Heart left ventricle (tissue), 16 donors: ENCODE results near the gene TRIP12. TPM values are rescaled to one million over a fixed set of nuclear protein-coding genes. Genes with fewer than 3 reads are reported as not detected.

Experiments
- ATAC-seq, 4 donors: fragments of 200-7000 bp; cut with Tn5 transposase; one replicate each; pipeline ENCODE4 v1.9.1; 2020 to 2022; ENCODE audit warnings: moderate library complexity in 4 of 4, mild to moderate bottlenecking in 3 of 4, moderate number of reproducible peaks in 1 of 4
- DNase-seq, 5 donors: peaks; one replicate each; pipeline ENCODE4 v3.0.0-alpha.2; 2020
- H3K27ac ChIP-seq, 12 donors: fragments of 200-600 bp; sonication (generic) in 4 of 12; one replicate each; pipeline versions ENCODE4 v1.5.0 to v1.8.0; 2016 to 2022; ENCODE audit warnings: mild to moderate bottlenecking in 2 of 12
- H3K27me3 ChIP-seq, 9 donors: fragments of 200-600 bp; sonication (generic) in 2 of 9; one replicate each; pipeline versions ENCODE4 v1.5.1 to v1.8.0; 2016 to 2022; ENCODE audit warnings: mild to moderate bottlenecking in 3 of 9
- H3K36me3 ChIP-seq, 9 donors: fragments of 200-600 bp; sonication (generic) in 2 of 9; one replicate each; pipeline versions ENCODE4 v1.5.0 to v1.8.0; 2018 to 2022; ENCODE audit warnings: mild to moderate bottlenecking in 2 of 9
- H3K4me1 ChIP-seq, 12 donors: fragments of 200-600 bp; sonication (generic) in 4 of 12; one replicate each; pipeline versions ENCODE4 v1.5.0 to v1.8.0; 2016 to 2022; ENCODE audit warnings: mild to moderate bottlenecking in 3 of 12
- H3K4me3 ChIP-seq, 12 donors: fragments of 200-600 bp; sonication (generic) in 4 of 12; one replicate each; pipeline versions ENCODE4 v1.5.0 to v1.8.0; 2017 to 2022; ENCODE audit warnings: mild to moderate bottlenecking in 9 of 12, moderate library complexity in 4 of 12
- H3K9me3 ChIP-seq, 12 donors: fragments of 200-600 bp; sonication (generic) in 4 of 12; one replicate each; pipeline versions ENCODE4 v1.5.0 to v1.8.0; 2016 to 2022; ENCODE audit warnings: mild to moderate bottlenecking in 1 of 12
- POLR2A ChIP-seq, 2 donors: fragments of 450-650 bp; IDR thresholded peaks; one replicate each; pipeline ENCODE4 v1.6.1; 2017; ENCODE audit warnings: antibody characterized with exemption in 2 of 2, mild to moderate bottlenecking in 2 of 2, moderate library complexity in 2 of 2
- WGBS, 4 donors: extraction: QIAGEN DNeasy Blood & Tissue Kit in 2 of 4; methylation state at CpG; one replicate each; pipeline versions ENCODE4 v1.1.5 to v1.1.7; 2013 to 2018; 5-methylcytosine and 5-hydroxymethylcytosine counted together
- intact Hi-C, 10 donors: fragments of 100-400 bp; cut with DNase I; formaldehyde crosslinking; loops; one replicate each; pipeline versions ENCODE4 v1.11.1 to v1.14.2; 2022
- polyA plus RNA-seq, 2 donors: library from polyadenylated mRNA; stranded (reverse); fragments of 200-250 nt; gene quantifications; one replicate each; pipeline ENCODE4 v1.2.3, GENCODE V29; 2013
- total RNA-seq, 9 donors: library from RNA; depleted of rRNA in 2 of 9; stranded (reverse); fragments of >200 nt in 2 of 9; fragmentation: NEBNext Ultra II Directional in 3 of 9; extraction: Animal tissue kit (Norgen Biotek cat#: 25700) in 3 of 9; gene quantifications; one replicate each; pipeline versions ENCODE4 v1.1.0 to v1.2.4, GENCODE V29; 2016 to 2023
- TF ChIP-seq, protein P1 (sequence below), 12 donors: fragments of 200-600 bp; sonication (generic) in 4 of 12; IDR thresholded peaks; one replicate each; pipeline versions ENCODE4 v1.5.0 to v1.8.0; 2018 to 2022; ENCODE audit warnings: antibody characterized with exemption in 12 of 12, mild to moderate bottlenecking in 5 of 12
- donor health status: ischemic (EF 13 %, LVEDD 7.1; RV severe dilation, severe dysfunction).
- donor health status: healthy with polysubstance abuse.
- donor health status: DM: no; HTN: yes; CAD: no.
- donor health status: DM: no; HTN: no; CAD: no.
- donor health status: ischemic (EF 25% LVEDD 6.9; RV normal size, moderate dysfunction).
- donor health status: ischemic (EF 25% LVEDD 5.7; RV mildly dilated, moderate dysfunction).
- donor health status: healthy.
- donor health status: DM: yes; HTN: yes; CAD: no.
- donor health status: ischemic (EF 35%, LVEDD 5.7; RV mildly dilated, moderate dysfunction).
- donor health status: nonischemic (EF 11% LVEDD 7.7; RV severe dilation, severe dysfunction).
- donor health status: DM: yes; HTN: yes; CAD: no.
- donor health status: PGD.
- donor health status: ischemic (EF 29% LVEDD 5.4; RV normal size, mild dysfunction).
- donor health status: nonischemic (EF 23%, LVEDD 6.1; RV moderate dilation, normal function).

The TRIP12 gene
- total and polyA plus RNA-seq, 11 donors: 16.1 to 245 (median 193) TPM

DNA sequence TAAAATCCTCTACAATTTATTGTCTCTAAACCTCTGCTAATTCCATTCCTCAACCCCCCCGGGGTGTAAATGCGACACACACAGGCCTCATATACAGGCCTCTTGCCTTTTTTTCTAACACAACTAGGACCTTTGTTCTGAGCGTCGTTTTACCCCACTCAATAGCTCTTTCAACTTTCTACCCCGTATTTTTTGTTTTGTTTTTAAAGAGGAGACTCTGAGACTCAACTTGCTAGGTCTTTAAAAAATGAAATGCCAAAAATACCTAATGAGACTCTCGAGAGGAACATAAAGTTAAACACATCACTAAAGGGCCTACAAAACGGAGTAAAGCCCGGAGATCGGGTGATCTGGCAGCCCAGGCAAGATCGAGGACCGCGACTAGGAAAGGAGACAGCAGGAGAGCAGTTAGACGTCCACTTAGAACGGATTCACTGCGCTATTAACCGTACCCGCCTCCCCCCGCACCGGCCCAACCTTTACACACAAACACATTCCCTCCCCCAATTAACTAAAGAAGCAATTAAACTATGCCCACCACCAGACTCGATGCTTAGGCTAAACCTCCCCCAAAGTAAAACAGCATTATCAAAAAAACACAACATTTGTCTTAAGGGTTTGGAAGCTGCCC is 1.7 kb downstream of the TRIP12 start:
- intact Hi-C loops: loop anchor here in 6 of 10 donors (5.0 kb wide), 2 partner anchors 118 to 138 kb away; no protein-coding TSS in a partner anchor
- 4 to 5% (median 5%) methylated on average over 20 of the region's 20 CpGs for WGBS, 4 donors

DNA sequence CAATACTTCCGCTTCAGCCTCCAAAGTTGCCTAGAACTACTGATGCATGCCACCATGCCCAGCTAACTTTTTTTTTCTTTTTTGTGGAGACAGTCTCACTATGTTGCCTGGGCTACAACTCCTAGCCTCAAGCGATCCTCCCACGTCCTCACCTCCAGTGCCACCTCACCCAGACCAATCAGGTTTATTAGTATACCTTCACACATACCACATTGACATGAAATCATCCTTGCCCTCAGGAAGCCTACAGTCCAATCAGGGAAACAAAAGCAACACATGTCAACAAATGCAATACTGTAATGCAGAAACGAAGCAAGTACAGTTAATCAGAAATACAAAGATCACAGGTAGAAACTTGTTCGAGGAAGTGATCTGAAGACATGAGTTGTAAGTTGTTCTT is 4.0 kb downstream of the TRIP12 start:
- intact Hi-C loops: loop anchor here in 4 of 10 donors (5.0 to 10.0 kb wide), 3 partner anchors 103 to 115 kb away; no protein-coding TSS in a partner anchor

More for the DNA sequence above, 1.7 kb downstream of the TRIP12 start:
- Histone ChIP-seq H3K36me3 (peaks cover 0 to 23% (median 2%) of the 10 kb centered on the region in 9 donors), H3K9me3 (no peaks in the 10 kb centered on the region), H3K4me1 (peaks cover 0 to 54% (median 29%) of the 10 kb centered on the region in 12 donors), H3K27ac (peak overlapping the region in 11 of 12 donors; percentile 90 to 100 (median 99)), H3K27me3 (no peaks in the 10 kb centered on the region), H3K4me3 (peak overlapping the region; percentile 77 to 98 (median 90))
- ATAC-seq (no peak), DNase-seq (no peak)
- TF ChIP-seq, protein P1, sequence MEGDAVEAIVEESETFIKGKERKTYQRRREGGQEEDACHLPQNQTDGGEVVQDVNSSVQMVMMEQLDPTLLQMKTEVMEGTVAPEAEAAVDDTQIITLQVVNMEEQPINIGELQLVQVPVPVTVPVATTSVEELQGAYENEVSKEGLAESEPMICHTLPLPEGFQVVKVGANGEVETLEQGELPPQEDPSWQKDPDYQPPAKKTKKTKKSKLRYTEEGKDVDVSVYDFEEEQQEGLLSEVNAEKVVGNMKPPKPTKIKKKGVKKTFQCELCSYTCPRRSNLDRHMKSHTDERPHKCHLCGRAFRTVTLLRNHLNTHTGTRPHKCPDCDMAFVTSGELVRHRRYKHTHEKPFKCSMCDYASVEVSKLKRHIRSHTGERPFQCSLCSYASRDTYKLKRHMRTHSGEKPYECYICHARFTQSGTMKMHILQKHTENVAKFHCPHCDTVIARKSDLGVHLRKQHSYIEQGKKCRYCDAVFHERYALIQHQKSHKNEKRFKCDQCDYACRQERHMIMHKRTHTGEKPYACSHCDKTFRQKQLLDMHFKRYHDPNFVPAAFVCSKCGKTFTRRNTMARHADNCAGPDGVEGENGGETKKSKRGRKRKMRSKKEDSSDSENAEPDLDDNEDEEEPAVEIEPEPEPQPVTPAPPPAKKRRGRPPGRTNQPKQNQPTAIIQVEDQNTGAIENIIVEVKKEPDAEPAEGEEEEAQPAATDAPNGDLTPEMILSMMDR (IDR thresholded peaks at IDR 0.05): no peak
- no peak for TF ChIP-seq POLR2A (IDR thresholded peaks at IDR 0.05)

DNA sequence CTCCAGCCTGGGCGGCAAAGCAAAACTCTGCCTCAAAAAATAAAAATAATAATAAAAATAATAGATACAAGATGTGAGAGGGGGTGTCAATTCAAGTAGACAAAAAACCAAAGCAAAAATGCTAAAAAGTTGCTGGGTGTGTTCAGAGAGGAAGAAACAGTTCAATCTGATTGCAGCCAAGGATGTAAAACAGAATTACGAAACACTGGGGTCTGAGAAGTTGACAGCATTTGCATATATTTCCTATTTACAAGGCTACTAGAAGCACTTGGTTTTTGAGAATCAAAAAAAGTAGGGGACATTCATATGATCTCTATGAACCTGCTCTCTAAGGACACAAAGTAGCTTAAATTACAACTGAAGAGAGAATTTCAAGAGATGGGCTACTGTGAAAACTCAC is 7.6 kb downstream of the TRIP12 start:
- DNase-seq (no peak), ATAC-seq (no peak)
- no peaks in the 10 kb centered on the region for H3K27me3 ChIP-seq
- H3K4me1 ChIP-seq: peaks cover 0 to 86% (median 59%) of the 10 kb centered on the region in 12 donors
- intact Hi-C loops: loop anchor here in 4 of 10 donors (5.0 to 10.0 kb wide), 4 partner anchors 67 to 413 kb away; partner anchors contain the start of gene SP140L (in 1 of the 4)
- H3K9me3 ChIP-seq: no peaks in the 10 kb centered on the region
- no peak overlapping the region for H3K4me3 ChIP-seq
- WGBS, 4 donors: 83 to 90% (median 89%) methylated on average over 2 of the region's 2 CpGs
- peaks cover 0 to 26% (median 2%) of the 10 kb centered on the region in 9 donors for H3K36me3 ChIP-seq
- H3K27ac ChIP-seq: no peak overlapping the region
- TF ChIP-seq POLR2A (IDR thresholded peaks at IDR 0.05): no peak
- TF ChIP-seq, protein P1 (IDR thresholded peaks at IDR 0.05): no peak

More for the DNA sequence above, 4.0 kb downstream of the TRIP12 start:
- no peak for ATAC-seq
- Histone ChIP-seq H3K27me3 (no peaks in the 10 kb centered on the region), H3K36me3 (peaks cover 0 to 23% (median 2%) of the 10 kb centered on the region in 9 donors), H3K9me3 (no peaks in the 10 kb centered on the region), H3K4me1 (peaks cover 0 to 67% (median 39%) of the 10 kb centered on the region in 12 donors), H3K4me3 (no peak overlapping the region), H3K27ac (no peak overlapping the region)
- WGBS, 4 donors: 92 to 95% (median 92%) methylated on average over 5 of the region's 5 CpGs
- DNase-seq: no peak
- TF ChIP-seq POLR2A (IDR thresholded peaks at IDR 0.05): no peak
- TF ChIP-seq, protein P1 (IDR thresholded peaks at IDR 0.05): no peak

DNA sequence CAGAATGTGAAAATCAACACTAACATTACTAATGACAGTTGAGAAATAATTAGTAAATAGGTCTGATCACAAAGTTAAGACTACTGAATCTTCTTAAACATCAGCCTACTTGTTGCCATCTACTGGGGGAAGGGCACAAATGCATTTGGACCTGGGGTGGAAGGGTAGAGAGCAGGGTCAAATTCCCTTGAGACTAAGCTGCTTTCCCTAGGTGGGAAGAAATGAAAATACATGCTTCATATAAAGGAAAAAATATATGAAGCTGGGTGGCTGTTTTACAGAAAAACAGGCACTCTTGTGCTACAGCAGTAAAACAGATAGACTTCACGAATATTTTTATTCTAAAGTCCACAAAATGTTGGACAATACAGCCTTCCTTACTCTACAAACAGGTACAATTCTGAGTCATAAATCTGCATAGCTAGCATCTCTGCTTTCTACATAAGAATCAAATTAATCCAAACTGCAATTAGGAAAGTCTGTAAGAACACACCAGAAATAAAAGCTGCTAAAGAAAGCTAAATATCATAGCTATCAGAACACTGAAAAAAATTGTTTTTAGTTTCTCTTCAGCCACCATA is 10.9 kb downstream of the TRIP12 start:
- Histone ChIP-seq H3K4me1 (peaks cover 0 to 73% (median 54%) of the 10 kb centered on the region in 12 donors), H3K27ac (no peak overlapping the region), H3K4me3 (no peak overlapping the region), H3K27me3 (no peaks in the 10 kb centered on the region), H3K9me3 (no peaks in the 10 kb centered on the region), H3K36me3 (peaks cover 0 to 32% (median 19%) of the 10 kb centered on the region in 9 donors)
- peak in 2 of 4 donors; percentile 35 to 47 for ATAC-seq
- intact Hi-C loops: loop anchor here in 4 of 10 donors (5.0 to 10.0 kb wide), 4 partner anchors 64 to 416 kb away; partner anchors contain the start of gene SP140L (in 1 of the 4)
- 62 to 80% (median 70%) methylated on average over 1 of the region's 1 CpG for WGBS, 4 donors
- TF ChIP-seq POLR2A (IDR thresholded peaks at IDR 0.05): no peak
- TF ChIP-seq, protein P1 (IDR thresholded peaks at IDR 0.05): peak in 7 of 12 donors; percentile 16 to 44 (median 28)
- DNase-seq: no peak
